ES-I3 (cell line): ENCODE results near the gene STARD5.

Experiments
- H3K36me3 ChIP-seq: 2 replicates; pipeline ENCODE4 v1.6.1; 2013; ENCODE audit warnings: mild to moderate bottlenecking, low read length, control low read depth, moderate library complexity; ENCODE audit not compliant: insufficient read depth
- H3K4me1 ChIP-seq: 2 replicates; pipeline ENCODE4 v1.6.1; 2013; ENCODE audit warnings: mild to moderate bottlenecking, control low read depth, low read length; ENCODE audit not compliant: insufficient read depth
- H3K9ac ChIP-seq: 2 replicates; pipeline ENCODE4 v1.6.1; 2013; ENCODE audit warnings: low read depth, mild to moderate bottlenecking, low read length, moderate library complexity
- H3K9me3 ChIP-seq: 2 replicates; pipeline ENCODE4 v1.6.1; 2013; ENCODE audit warnings: mild to moderate bottlenecking, low read length, moderate library complexity; ENCODE audit not compliant: control insufficient read depth, insufficient read depth

The STARD5 gene

GRCh38 chr15:81261172-81261811 lies 62.6 kb downstream of the STARD5 start:
- H3K9ac ChIP-seq: no peak overlapping the region
- peaks cover 3% of the 10 kb centered on the region; the same call in 1 of the 2 replicates for H3K4me1 ChIP-seq
- no peaks in the 10 kb centered on the region for H3K9me3 ChIP-seq
- H3K36me3 ChIP-seq: no peaks in the 10 kb centered on the region

- no peak overlapping the region for H3K9ac ChIP-seq
- H3K9me3 ChIP-seq: no peaks in the 10 kb centered on the region
- no peaks in the 10 kb centered on the region for H3K36me3 ChIP-seq
Measured at GRCh38 chr15:81259760-81260298, 64.1 kb downstream of the STARD5 start.

More at GRCh38 chr15:81259760-81260298, 64.1 kb downstream of the STARD5 start:
- H3K4me1 ChIP-seq: no peaks in the 10 kb centered on the region
